Left lung (tissue), 10 donors: ENCODE results near the gene CAPN5. TPM values are rescaled to one million over a fixed set of nuclear protein-coding genes. Genes with fewer than 3 reads are reported as not detected.
A peak's percentile ranks its signal among the peaks of the same experiment; 100 is the strongest.

Experiments used
- ATAC-seq: fragments of 200-7000 bp; cut with Tn5 transposase; one replicate; pipeline ENCODE4 v1.9.1; 2020; ENCODE audit warnings: moderate library complexity
- DNase-seq, 4 donors: peaks; one replicate each; pipeline ENCODE4 v3.0.0-alpha.2; 2013 to 2020
- H3K27ac ChIP-seq, 2 donors: fragments of 200-600 bp; sonication (generic) in 1 of 2; one replicate each; pipeline versions ENCODE4 v1.5.0 to v1.8.0; 2020 to 2021
- H3K27me3 ChIP-seq, 2 donors: fragments of 200-600 bp; sonication (generic) in 1 of 2; one replicate each; pipeline versions ENCODE4 v1.5.0 to v1.8.0; 2020 to 2021
- H3K36me3 ChIP-seq, 2 donors: fragments of 200-600 bp; sonication (generic) in 1 of 2; one replicate each; pipeline versions ENCODE4 v1.5.0 to v1.8.0; 2020 to 2021
- H3K4me1 ChIP-seq, 2 donors: fragments of 200-600 bp; one replicate each; pipeline ENCODE4 v1.8.0; 2021
- H3K4me3 ChIP-seq, 2 donors: fragments of 200-600 bp; sonication (generic) in 1 of 2; one replicate each; pipeline versions ENCODE4 v1.5.0 to v1.8.0; 2020 to 2021; ENCODE audit warnings: mild to moderate bottlenecking in 1 of 2
- H3K9me3 ChIP-seq, 2 donors: fragments of 200-600 bp; sonication (generic) in 1 of 2; one replicate each; pipeline versions ENCODE4 v1.5.0 to v1.8.0; 2020 to 2021
- CTCF ChIP-seq, 2 donors: fragments of 200-600 bp; sonication (generic) in 1 of 2; IDR thresholded peaks; one replicate each; pipeline versions ENCODE4 v1.5.0 to v1.8.0; 2021; ENCODE audit warnings: antibody characterized with exemption in 2 of 2
- intact Hi-C, 2 donors: fragments of 100-400 bp; cut with DNase I; formaldehyde crosslinking; loops; one replicate each; pipeline versions ENCODE4 v1.11.2 to v1.14.2; 2022
- polyA plus RNA-seq, 6 donors: library from polyadenylated mRNA; unstranded; fragments of 120-200 nt; gene quantifications; one replicate each; pipeline ENCODE4 v1.2.1, GENCODE V29; 2013; ENCODE audit not compliant: insufficient read length in 6 of 6
- total RNA-seq, 2 donors: library from RNA; stranded (reverse); fragmentation: NEBNext Ultra II Directional; extraction: Animal tissue kit (Norgen Biotek cat#: 25700); gene quantifications; one replicate each; pipeline ENCODE4 v1.2.1, GENCODE V29; 2021
- donor health status: DM: no; HTN: yes; CAD: no.
- donor health status: DM: no; HTN: no; CAD: no.

Gene CAPN5
- total and polyA plus RNA-seq, 8 donors = 11.7 to 32.9 (median 24.8) TPM

- no peak for ATAC-seq
- Histone ChIP-seq H3K27ac (no peak overlapping the region), H3K9me3 (no peaks in the 10 kb centered on the region), H3K36me3 (no peaks in the 10 kb centered on the region), H3K4me3 (no peak overlapping the region), H3K4me1 (peaks cover 5 to 13% of the 10 kb centered on the region in 2 donors), H3K27me3 (no peaks in the 10 kb centered on the region)
- DNase-seq = peak in 2 of 4 donors; percentile 15 to 25
- no peak for TF ChIP-seq CTCF (IDR thresholded peaks at IDR 0.05)
- intact Hi-C loops = loop anchor here in 1 of 2 donors (5.0 kb wide), 1 partner anchor 38 kb away; no protein-coding TSS in a partner anchor
These were observed 18.9 kb downstream of the CAPN5 start for GRCh38 chr11:77085652-77086051.

- no peak for TF ChIP-seq CTCF (IDR thresholded peaks at IDR 0.05)
- Histone ChIP-seq H3K4me1 (peaks cover 5 to 13% of the 10 kb centered on the region in 2 donors), H3K36me3 (no peaks in the 10 kb centered on the region), H3K27ac (no peak overlapping the region), H3K9me3 (no peaks in the 10 kb centered on the region), H3K27me3 (no peaks in the 10 kb centered on the region), H3K4me3 (no peak overlapping the region)
- DNase-seq (peak in 2 of 4 donors; percentile 17 to 55), ATAC-seq (no peak)
- intact Hi-C loops = loop anchor here in 1 of 2 donors (5.0 kb wide), 1 partner anchor 39 kb away; no protein-coding TSS in a partner anchor
These were observed 20.0 kb downstream of the CAPN5 start for GRCh38 chr11:77086521-77087472.

GRCh38 chr11:77087723-77088225 lies 21.0 kb downstream of the CAPN5 start:
- H3K4me3 ChIP-seq = no peak overlapping the region
- H3K27ac ChIP-seq = no peak overlapping the region
- no peaks in the 10 kb centered on the region for H3K36me3 ChIP-seq
- DNase-seq (peak in 1 of 4 donors; percentile 66), ATAC-seq (no peak)
- TF ChIP-seq CTCF (IDR thresholded peaks at IDR 0.05) = no peak
- H3K27me3 ChIP-seq = no peaks in the 10 kb centered on the region
- H3K4me1 ChIP-seq = peaks cover 0 to 5% of the 10 kb centered on the region in 2 donors
- no peaks in the 10 kb centered on the region for H3K9me3 ChIP-seq
- intact Hi-C loops = loop anchor here in 1 of 2 donors (5.0 kb wide), 1 partner anchor 40 kb away; no protein-coding TSS in a partner anchor

GRCh38 chr11:77088236-77089003 lies 21.6 kb downstream of the CAPN5 start:
- Histone ChIP-seq H3K36me3 (no peaks in the 10 kb centered on the region), H3K27me3 (no peaks in the 10 kb centered on the region), H3K9me3 (no peaks in the 10 kb centered on the region), H3K4me3 (no peak overlapping the region), H3K4me1 (no peaks in the 10 kb centered on the region), H3K27ac (no peak overlapping the region)
- no peak for TF ChIP-seq CTCF (IDR thresholded peaks at IDR 0.05)
- DNase-seq (peak in 2 of 4 donors; percentile 45 to 78), ATAC-seq (no peak)
- intact Hi-C loops = loop anchor here in 1 of 2 donors (5.0 kb wide), 1 partner anchor 41 kb away; no protein-coding TSS in a partner anchor
